ENCODE data around the gene SEC24B.

The SEC24B gene

DNA sequence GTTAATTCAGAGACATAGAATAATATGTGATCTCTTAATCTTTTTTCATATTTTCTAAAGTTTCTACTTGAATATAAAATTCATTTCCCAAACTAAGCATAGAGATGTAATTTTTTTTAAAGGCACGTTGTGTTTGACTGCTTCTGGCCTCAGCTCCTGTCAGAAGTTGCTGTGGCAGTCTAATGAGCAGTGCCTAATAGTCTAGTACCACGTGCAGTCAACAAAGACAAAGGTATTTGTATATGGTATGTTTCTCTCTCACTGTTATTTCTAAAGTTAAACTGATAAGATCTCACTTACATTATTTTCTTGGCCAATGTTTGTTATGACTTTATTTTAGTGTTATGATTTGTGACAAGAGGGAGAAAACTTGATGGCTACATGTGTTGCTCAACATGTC is 77.8 kb downstream of the SEC24B start:
- TF ChIP-seq EP300 (IDR thresholded peaks at IDR 0.05; ENCODE audit: borderline replicate concordance): no peak

DNA sequence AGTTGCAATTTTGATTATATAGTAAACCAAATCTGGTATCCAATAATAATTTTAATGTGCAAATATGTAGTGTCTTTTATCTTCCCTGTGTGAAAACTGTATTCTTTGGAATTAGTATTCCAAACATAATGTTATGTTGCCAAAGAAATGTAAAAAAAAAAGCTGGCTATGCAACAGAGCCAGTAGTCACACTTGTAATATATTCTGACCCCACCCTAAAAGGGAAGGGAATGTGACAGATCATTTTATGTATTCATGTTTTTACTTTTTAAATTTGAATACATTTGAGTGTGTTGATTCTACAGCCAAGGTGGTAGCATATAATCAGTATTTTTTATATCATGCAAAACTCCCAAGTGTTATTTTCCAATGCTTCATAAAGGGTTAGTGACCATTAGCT is 98.6 kb downstream of the SEC24B start:
- TF ChIP-seq YY1 (IDR thresholded peaks at IDR 0.05; ENCODE audit: low read depth): no peak
- TF ChIP-seq, protein P1, sequence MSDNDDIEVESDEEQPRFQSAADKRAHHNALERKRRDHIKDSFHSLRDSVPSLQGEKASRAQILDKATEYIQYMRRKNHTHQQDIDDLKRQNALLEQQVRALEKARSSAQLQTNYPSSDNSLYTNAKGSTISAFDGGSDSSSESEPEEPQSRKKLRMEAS (IDR thresholded peaks at IDR 0.05): no peak

DNA sequence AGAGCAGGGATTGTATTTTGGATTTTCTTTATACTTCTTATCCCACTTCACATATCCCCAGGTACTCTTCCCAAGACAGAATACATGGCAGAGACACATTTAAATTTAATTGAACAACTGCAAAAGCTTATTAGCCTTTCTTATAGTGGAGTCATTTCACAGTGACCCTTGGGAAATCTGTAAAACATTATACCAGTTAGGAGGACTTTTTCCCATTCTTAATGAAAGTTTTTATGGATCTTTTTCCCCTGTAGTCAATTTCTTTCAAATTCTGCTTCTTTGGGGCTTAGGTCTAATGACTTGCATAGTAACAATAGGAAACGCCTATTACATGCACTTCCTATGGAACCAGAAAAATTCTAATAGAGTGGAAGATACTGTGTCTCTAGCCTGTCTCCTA is 111.8 kb downstream of the SEC24B start:
- TF ChIP-seq FOXM1 (IDR thresholded peaks at IDR 0.05; ENCODE audit: borderline replicate concordance, low read depth) (no peak), TCF12 (IDR thresholded peaks at IDR 0.05; ENCODE audit: low read depth) (no peak), NFIC (IDR thresholded peaks at IDR 0.05) (no peak), CEBPB (IDR thresholded peaks at IDR 0.05) (no peak), TEAD4 (IDR thresholded peaks at IDR 0.05) (no peak)
- TF ChIP-seq, protein P2, sequence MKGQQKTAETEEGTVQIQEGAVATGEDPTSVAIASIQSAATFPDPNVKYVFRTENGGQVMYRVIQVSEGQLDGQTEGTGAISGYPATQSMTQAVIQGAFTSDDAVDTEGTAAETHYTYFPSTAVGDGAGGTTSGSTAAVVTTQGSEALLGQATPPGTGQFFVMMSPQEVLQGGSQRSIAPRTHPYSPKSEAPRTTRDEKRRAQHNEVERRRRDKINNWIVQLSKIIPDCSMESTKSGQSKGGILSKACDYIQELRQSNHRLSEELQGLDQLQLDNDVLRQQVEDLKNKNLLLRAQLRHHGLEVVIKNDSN (IDR thresholded peaks at IDR 0.05): no peak
- TF ChIP-seq, protein P1 (IDR thresholded peaks at IDR 0.05): no peak

DNA sequence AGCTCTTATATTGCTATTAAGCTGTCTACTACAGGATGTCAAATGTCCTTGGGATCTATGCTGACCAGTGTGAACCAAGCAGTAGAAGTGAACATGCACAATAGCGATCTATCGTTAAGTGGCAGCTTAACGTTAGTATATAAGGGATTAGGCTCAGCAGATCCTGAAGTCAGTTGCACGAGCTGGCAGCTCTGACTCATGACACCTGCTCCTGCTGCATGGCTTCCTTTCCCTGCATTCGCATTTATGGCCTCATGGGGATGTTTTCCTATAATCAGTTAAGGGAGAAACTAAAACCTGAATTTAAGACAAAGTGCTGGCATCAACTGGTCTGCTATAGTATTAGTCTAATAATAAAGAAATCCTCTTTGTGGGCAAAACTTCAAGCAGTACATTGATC is 113.8 kb downstream of the SEC24B start:
- TF ChIP-seq, protein P1 (IDR thresholded peaks at IDR 0.05): no peak
- TF ChIP-seq TCF12 (IDR thresholded peaks at IDR 0.05; ENCODE audit: low read depth): no peak
- TF ChIP-seq NFIC (IDR thresholded peaks at IDR 0.05): no peak

DNA sequence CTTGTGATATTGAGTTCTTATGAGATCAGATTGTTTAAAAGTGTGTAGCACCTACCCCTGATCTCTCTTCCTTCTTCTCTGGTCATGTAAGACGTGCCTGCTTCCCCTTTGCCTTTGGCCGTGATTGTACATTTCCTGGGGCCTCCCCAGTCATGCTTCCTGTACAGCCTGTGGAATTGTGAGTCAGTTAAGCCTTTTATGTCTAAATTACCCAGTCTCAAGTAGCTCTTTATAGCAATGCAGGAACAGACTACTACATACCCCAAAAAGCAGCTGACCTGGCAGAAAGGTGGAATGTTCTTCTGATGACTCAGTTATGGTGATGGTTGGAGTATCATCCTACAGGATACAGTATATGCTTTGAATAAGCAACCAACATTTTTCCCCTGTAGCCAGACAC is 115.0 kb downstream of the SEC24B start:
- no peak for TF ChIP-seq TAF1 (IDR thresholded peaks at IDR 0.05; ENCODE audit: low read depth)
- no peak for TF ChIP-seq ZBTB7A (IDR thresholded peaks at IDR 0.05; ENCODE audit: low read depth)
- TF ChIP-seq, protein P3, sequence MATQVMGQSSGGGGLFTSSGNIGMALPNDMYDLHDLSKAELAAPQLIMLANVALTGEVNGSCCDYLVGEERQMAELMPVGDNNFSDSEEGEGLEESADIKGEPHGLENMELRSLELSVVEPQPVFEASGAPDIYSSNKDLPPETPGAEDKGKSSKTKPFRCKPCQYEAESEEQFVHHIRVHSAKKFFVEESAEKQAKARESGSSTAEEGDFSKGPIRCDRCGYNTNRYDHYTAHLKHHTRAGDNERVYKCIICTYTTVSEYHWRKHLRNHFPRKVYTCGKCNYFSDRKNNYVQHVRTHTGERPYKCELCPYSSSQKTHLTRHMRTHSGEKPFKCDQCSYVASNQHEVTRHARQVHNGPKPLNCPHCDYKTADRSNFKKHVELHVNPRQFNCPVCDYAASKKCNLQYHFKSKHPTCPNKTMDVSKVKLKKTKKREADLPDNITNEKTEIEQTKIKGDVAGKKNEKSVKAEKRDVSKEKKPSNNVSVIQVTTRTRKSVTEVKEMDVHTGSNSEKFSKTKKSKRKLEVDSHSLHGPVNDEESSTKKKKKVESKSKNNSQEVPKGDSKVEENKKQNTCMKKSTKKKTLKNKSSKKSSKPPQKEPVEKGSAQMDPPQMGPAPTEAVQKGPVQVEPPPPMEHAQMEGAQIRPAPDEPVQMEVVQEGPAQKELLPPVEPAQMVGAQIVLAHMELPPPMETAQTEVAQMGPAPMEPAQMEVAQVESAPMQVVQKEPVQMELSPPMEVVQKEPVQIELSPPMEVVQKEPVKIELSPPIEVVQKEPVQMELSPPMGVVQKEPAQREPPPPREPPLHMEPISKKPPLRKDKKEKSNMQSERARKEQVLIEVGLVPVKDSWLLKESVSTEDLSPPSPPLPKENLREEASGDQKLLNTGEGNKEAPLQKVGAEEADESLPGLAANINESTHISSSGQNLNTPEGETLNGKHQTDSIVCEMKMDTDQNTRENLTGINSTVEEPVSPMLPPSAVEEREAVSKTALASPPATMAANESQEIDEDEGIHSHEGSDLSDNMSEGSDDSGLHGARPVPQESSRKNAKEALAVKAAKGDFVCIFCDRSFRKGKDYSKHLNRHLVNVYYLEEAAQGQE (IDR thresholded peaks at IDR 0.05; ENCODE audit: low read depth): no peak
- no peak for TF ChIP-seq EP300 (IDR thresholded peaks at IDR 0.05; ENCODE audit: borderline replicate concordance)
- TF ChIP-seq FOXM1 (IDR thresholded peaks at IDR 0.05; ENCODE audit: borderline replicate concordance, low read depth): no peak
- no peak for TF ChIP-seq EGR1 (IDR thresholded peaks at IDR 0.05)
- TF ChIP-seq, protein P1 (IDR thresholded peaks at IDR 0.05): no peak
- no peak for TF ChIP-seq RAD21 (IDR thresholded peaks at IDR 0.05; ENCODE audit: low read depth)
- no peak for TF ChIP-seq TEAD4 (IDR thresholded peaks at IDR 0.05)
- no peak for TF ChIP-seq NFIC (IDR thresholded peaks at IDR 0.05)
- no peak for TF ChIP-seq YY1 (IDR thresholded peaks at IDR 0.05; ENCODE audit: low read depth)
- TF ChIP-seq, protein P2 (IDR thresholded peaks at IDR 0.05): no peak
- no peak for TF ChIP-seq CREB1 (IDR thresholded peaks at IDR 0.05; ENCODE audit: low read depth)
- no peak for TF ChIP-seq CEBPB (IDR thresholded peaks at IDR 0.05)
- no peak for TF ChIP-seq TCF12 (IDR thresholded peaks at IDR 0.05; ENCODE audit: low read depth)

DNA sequence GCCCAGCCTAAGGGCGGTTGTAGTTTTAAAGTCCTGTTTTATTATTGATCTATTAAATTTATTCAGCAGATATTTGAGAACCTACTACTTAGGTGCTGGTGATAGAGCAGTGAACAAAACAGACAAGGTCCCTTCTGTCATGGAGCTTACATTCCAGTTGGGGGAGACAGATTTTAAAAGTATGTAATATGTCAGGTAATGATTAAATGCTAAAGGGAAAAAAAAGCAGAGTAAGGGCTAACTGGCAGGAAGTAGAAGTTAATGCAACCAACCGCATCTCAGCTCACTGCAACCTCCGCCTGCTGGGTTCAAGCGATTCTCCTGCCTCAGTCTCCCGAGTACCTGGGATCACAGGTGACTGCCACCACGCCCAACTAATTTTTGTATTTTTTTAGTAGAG is 118.6 kb downstream of the SEC24B start:
- TF ChIP-seq YY1 (IDR thresholded peaks at IDR 0.05; ENCODE audit: low read depth) (no peak), CREB1 (IDR thresholded peaks at IDR 0.05; ENCODE audit: low read depth) (no peak), FOXM1 (IDR thresholded peaks at IDR 0.05; ENCODE audit: borderline replicate concordance, low read depth) (no peak), TAF1 (IDR thresholded peaks at IDR 0.05; ENCODE audit: low read depth) (no peak), NFIC (IDR thresholded peaks at IDR 0.05) (no peak), TEAD4 (IDR thresholded peaks at IDR 0.05) (no peak), RAD21 (IDR thresholded peaks at IDR 0.05; ENCODE audit: low read depth) (no peak)

DNA sequence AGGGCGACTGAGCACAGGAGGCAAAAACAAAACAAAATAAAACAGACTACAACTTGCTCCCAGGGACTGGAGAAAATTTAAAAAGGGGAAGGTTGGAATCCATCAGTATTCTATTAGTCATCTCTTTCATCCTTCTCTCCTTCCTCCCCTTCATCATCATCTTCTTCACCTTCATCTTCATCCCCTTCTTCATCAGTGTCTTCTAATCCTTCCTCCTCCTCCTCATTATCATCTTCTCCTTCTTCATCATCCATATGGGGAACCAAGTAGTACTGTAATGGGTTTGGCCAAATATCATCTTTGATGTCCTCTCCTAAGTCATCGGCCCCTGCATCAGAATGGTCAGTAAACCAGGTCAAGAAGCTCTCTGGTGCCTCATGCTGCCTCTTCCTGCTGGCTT is 119.5 kb downstream of the SEC24B start:
- no peak for TF ChIP-seq TEAD4 (IDR thresholded peaks at IDR 0.05)

DNA sequence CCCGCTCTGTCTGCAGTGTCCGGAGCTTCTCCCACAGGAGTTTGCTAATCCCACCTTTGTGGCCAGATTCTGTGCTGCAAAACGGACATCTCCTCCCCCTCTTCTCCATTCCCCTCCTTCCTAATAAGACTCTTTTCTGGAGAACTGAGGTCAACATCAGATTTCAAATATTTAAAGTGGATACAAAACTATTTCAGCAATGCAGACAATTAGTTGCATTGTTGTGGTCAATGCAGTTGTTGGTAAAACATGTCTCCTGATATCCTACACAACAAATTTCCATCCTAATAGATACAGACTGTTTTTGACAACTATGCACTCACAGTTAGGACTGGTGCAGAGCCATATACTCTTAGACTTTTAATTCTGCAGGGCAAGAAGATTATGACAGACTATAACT is 121.4 kb downstream of the SEC24B start:
- TF ChIP-seq TEAD4 (IDR thresholded peaks at IDR 0.05) (no peak), RAD21 (IDR thresholded peaks at IDR 0.05; ENCODE audit: low read depth) (no peak), ZBTB7A (IDR thresholded peaks at IDR 0.05; ENCODE audit: low read depth) (no peak), CEBPB (IDR thresholded peaks at IDR 0.05) (no peak)
- TF ChIP-seq, protein P1 (IDR thresholded peaks at IDR 0.05): no peak

DNA sequence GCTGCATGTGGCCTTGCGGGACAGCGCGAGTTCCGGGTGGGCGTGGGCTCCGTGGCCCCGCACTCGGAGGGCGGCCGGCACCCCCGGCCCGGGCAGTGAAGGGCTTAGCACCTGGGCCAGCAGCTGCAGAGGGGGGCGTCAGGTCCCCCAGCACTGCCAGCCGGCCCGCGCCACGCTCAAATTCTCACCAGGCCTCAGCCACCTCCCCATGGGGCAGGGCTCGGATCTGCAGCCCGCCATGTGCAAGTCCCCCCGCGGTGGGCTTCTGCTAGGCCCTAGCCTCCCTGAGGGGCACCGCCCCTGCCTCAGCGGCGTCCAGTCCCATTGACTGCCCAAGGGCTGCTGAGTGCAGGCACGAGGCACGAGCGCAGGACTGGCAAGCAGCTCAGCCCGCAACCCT is 123.8 kb downstream of the SEC24B start:
- no peak for TF ChIP-seq TEAD4 (IDR thresholded peaks at IDR 0.05)
- no peak for TF ChIP-seq TCF12 (IDR thresholded peaks at IDR 0.05; ENCODE audit: low read depth)
- no peak for TF ChIP-seq EGR1 (IDR thresholded peaks at IDR 0.05)
- TF ChIP-seq ZBTB7A (IDR thresholded peaks at IDR 0.05; ENCODE audit: low read depth): no peak
- TF ChIP-seq, protein P2 (IDR thresholded peaks at IDR 0.05): no peak
- no peak for TF ChIP-seq YY1 (IDR thresholded peaks at IDR 0.05; ENCODE audit: low read depth)

Data from Ishikawa (cell line).